Mammary epithelial cell (primary cell): Measurements from ENCODE around the gene TOX3.

Experiments used
- CTCF ChIP-seq, 2 donors: IDR thresholded peaks in 1 of 2; conservative IDR thresholded peaks in 1 of 2; 2 replicates each; pipeline ENCODE4 v1.5.1; 2011 to 2012; ENCODE audit warnings: inconsistent platforms in 2 of 2, low read length in 2 of 2, mild to moderate bottlenecking in 2 of 2, control low read depth in 1 of 2, low read depth in 1 of 2; ENCODE audit not compliant: insufficient read depth in 1 of 2; ENCODE audit errors: extremely low read depth in 1 of 2
- EZH2 ChIP-seq: IDR thresholded peaks from 2 replicates; pipeline ENCODE4 v1.6.1; 2012; ENCODE audit warnings: low read length, inconsistent platforms, borderline replicate concordance

GRCh38 chr16:52471650-52472370, 75.1 kb downstream of the TOX3 start:
- TF ChIP-seq CTCF (conservative IDR thresholded peaks at IDR 0.05 in 1 of 2, IDR thresholded peaks at IDR 0.05 in 1 of 2; ENCODE audit: extremely low read depth in 1 of 2, insufficient read depth in 1 of 2, low read depth in 1 of 2, low read length in 2 of 2) (no peak), EZH2 (no peak)
